ENCODE measurements around the gene MTFMT. TPM values are rescaled to one million over a fixed set of nuclear protein-coding genes. Genes with fewer than 3 reads are reported as not detected.
"Not testable (repeated sequence)": the region's sequence is repeated elsewhere in the genome, so short reads cannot be mapped to it uniquely, and the experiment has no call there.

Gene MTFMT
- total RNA-seq, 2 donors from 2014 or later = 8.6 to 9.1 TPM

DNA sequence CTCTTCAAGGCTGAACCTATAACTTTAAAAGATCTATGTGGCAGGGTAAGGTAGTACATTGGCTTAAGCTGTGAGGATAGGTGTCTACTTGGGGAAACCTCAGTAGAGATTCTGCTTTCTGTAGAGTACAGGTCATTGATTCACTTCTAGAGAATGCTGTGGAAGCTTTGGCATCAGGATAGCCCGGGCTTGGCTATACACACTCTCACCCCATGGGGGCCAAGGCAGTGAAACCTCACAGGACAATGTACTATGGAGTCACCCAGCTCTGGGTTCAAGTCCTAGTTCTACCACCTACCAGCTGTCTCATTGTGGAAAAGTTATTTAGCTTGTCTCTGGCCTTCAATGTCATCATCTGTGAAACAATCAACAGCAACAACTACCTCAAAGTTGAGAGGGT lies 9.0 kb downstream of the MTFMT start:
- DNase-seq (no peak), ATAC-seq (no peak)
- H3K4me3 Mint-ChIP-seq = no peak overlapping the region
- H3K27ac Mint-ChIP-seq = no peak overlapping the region
- H3K36me3 Mint-ChIP-seq (ENCODE audit: low read depth) = peaks cover 15% of the 10 kb centered on the region
- no peaks in the 10 kb centered on the region for H3K9me3 ChIP-seq (ENCODE audit: control insufficient read depth, low read length, poor library complexity, severe bottlenecking)
- H3K27me3 Mint-ChIP-seq = no peaks in the 10 kb centered on the region
- H3K4me1 Mint-ChIP-seq = peaks cover 7% of the 10 kb centered on the region

DNA sequence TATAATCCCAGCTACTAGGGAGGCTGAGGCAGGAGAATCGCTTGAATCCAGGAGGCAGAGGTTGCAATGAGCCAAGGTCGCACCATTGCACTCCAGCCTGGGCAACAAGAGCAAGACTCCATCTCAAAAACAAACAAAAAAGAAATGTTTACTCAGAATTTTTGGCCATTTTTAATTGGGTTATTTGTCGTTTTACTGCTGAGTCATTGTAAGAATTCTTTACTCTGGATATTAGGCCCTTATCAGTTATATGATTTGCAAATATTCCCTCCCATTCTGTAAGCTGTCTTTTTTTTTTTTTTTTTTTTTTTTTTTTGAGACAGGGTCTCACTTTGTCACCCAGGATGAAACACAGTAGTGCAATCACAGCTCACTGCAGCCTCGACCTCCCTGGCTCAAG lies 18.2 kb downstream of the MTFMT start:
- DNase-seq; ATAC-seq; H3K36me3 Mint-ChIP-seq (ENCODE audit: low read depth); H3K27me3 Mint-ChIP-seq; H3K4me3 Mint-ChIP-seq; H3K27ac Mint-ChIP-seq; H3K9me3 ChIP-seq (ENCODE audit: control insufficient read depth, low read length, poor library complexity, severe bottlenecking): not testable (repeated sequence)
- H3K4me1 Mint-ChIP-seq = peaks cover 12% of the 10 kb centered on the region

DNA sequence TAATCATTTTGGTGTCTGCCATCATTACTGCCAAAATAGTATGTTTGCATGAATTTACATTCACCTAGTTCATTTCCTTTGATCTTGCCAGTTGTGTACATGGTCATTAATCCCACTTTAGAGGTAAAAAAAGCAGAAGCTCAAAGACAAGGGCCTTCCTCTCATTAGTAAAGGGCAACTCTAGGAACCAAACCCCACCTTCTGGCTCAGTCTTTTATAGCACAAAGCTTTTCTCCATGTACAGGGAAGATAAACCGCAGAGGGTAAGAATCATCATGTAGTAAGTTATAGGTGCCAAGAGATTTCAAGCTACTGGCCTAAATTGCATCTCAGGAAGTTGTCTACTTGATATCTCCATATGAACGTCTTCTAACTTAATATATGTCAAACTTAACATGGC lies 20.5 kb downstream of the MTFMT start:
- no peak for DNase-seq

DNA sequence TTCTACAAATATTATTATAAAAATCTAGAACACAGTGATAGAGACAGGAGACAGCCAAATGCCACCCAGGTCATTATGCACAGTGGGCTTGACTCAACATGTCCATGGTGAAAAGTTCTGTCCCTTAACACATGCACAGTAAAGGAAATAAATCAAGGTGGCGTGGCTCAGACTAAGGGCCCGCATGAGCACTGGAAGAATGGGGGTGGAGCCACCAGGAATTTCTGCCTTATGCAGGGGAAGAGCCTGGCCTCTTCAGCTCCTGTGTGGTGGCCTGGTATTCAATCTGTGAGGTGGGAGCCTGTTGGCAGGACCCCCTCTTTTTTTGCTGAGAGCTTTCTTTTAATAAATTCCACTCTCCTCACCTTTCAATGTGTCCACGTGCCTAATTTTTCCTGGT lies 22.6 kb downstream of the MTFMT start:
- ATAC-seq (no peak), DNase-seq (no peak)
- H3K4me3 Mint-ChIP-seq = no peak overlapping the region
- peaks cover 3% of the 10 kb centered on the region for H3K36me3 Mint-ChIP-seq (ENCODE audit: low read depth)
- no peak overlapping the region for H3K27ac Mint-ChIP-seq
- peaks cover 13% of the 10 kb centered on the region for H3K4me1 Mint-ChIP-seq
- H3K9me3 ChIP-seq (ENCODE audit: control insufficient read depth, low read length, poor library complexity, severe bottlenecking) = no peaks in the 10 kb centered on the region
- no peaks in the 10 kb centered on the region for H3K27me3 Mint-ChIP-seq

More for the DNA sequence above, 20.5 kb downstream of the MTFMT start:
- ATAC-seq = no peak
- peaks cover 13% of the 10 kb centered on the region for H3K4me1 Mint-ChIP-seq
- H3K4me3 Mint-ChIP-seq = no peak overlapping the region
- H3K27ac Mint-ChIP-seq = peak overlapping the region; percentile 29
- no peaks in the 10 kb centered on the region for H3K9me3 ChIP-seq (ENCODE audit: control insufficient read depth, low read length, poor library complexity, severe bottlenecking)
- peaks cover 7% of the 10 kb centered on the region for H3K36me3 Mint-ChIP-seq (ENCODE audit: low read depth)
- no peaks in the 10 kb centered on the region for H3K27me3 Mint-ChIP-seq

DNA sequence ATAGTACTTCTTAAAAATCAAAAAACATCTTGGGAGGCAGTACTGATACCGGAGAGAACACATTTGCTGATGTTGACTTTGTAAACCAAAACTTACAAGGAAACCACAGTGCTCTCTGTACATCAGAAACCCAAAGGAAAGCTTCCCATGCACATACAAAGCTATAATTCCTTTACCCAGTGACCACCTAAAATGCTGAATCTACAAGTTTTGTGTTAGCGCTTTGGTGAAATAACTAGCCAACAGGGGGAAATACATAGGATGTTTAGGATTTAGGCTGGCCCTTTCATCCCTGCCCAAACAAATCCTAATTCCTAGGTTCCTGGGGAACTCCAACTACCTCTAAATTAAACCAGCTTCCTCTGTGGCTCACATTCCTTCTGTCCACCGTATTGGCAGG lies 24.4 kb downstream of the MTFMT start:
- H3K4me3 Mint-ChIP-seq = no peak overlapping the region
- H3K4me1 Mint-ChIP-seq = peaks cover 9% of the 10 kb centered on the region
- no peak overlapping the region for H3K27ac Mint-ChIP-seq
- DNase-seq (no peak), ATAC-seq (no peak)
- H3K36me3 Mint-ChIP-seq (ENCODE audit: low read depth) = peaks cover 2% of the 10 kb centered on the region
- no peaks in the 10 kb centered on the region for H3K9me3 ChIP-seq (ENCODE audit: control insufficient read depth, low read length, poor library complexity, severe bottlenecking)
- H3K27me3 Mint-ChIP-seq = no peaks in the 10 kb centered on the region

DNA sequence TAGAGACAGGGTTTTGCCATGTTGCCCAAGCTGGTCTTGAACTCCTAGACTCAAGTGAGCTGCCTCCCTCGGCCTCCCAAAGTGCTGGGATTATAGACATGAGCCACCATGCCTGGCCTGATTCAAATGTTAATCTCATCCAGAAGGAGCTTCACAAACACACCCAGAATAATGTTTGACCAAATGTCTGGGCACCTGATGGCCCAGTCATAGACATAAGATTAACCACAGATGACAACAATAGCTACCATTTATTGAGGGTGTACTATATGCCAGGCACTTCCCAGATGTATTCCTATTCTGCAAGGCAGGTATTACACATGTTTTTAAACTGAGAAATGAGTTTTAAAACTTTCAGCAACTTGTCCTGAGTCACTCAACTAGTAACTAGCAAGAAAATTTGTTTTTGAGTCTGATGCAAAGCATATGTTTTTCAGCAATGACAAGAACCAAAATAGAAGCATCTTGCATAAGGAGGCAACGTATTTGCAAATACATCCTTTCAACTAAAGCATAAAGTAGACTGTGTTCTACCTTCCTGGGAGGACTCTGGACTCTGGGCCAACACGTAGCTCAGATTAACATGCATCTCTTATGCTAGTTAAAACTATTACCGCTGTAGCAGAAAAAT lies 31.6 kb downstream of the MTFMT start:
- Mint-ChIP-seq H3K36me3 (ENCODE audit: low read depth) (no peaks in the 10 kb centered on the region), H3K27me3 (no peaks in the 10 kb centered on the region), H3K4me3 (no peak overlapping the region), H3K4me1 (peaks cover 3% of the 10 kb centered on the region), H3K27ac (no peak overlapping the region)
- H3K9me3 ChIP-seq (ENCODE audit: control insufficient read depth, low read length, poor library complexity, severe bottlenecking) = no peaks in the 10 kb centered on the region
- DNase-seq = no peak
- no peak for ATAC-seq

DNA sequence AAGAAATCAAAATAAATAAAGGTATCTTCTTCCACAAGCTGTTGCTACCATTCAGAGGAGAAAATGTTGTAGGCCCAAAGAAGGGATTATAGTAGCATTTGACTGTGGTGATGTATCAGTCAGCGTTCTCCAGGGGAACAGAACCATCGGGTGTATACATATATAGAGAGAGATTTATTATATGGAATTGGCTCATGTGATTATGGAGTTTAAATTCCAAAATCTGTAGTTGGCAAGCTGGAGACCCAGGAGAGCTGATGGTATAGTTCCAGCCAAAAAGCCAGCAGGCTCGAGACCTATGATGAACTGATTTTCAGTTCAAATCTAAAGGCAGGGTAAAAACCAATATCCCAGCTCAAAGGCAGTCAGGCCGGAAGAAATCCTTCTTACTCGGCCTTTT lies 32.4 kb downstream of the MTFMT start:
- Mint-ChIP-seq H3K36me3 (ENCODE audit: low read depth) (no peaks in the 10 kb centered on the region), H3K4me1 (peaks cover 4% of the 10 kb centered on the region), H3K27ac (no peak overlapping the region), H3K4me3 (no peak overlapping the region), H3K27me3 (no peaks in the 10 kb centered on the region)
- DNase-seq (no peak), ATAC-seq (no peak)
- H3K9me3 ChIP-seq (ENCODE audit: control insufficient read depth, low read length, poor library complexity, severe bottlenecking) = no peaks in the 10 kb centered on the region

DNA sequence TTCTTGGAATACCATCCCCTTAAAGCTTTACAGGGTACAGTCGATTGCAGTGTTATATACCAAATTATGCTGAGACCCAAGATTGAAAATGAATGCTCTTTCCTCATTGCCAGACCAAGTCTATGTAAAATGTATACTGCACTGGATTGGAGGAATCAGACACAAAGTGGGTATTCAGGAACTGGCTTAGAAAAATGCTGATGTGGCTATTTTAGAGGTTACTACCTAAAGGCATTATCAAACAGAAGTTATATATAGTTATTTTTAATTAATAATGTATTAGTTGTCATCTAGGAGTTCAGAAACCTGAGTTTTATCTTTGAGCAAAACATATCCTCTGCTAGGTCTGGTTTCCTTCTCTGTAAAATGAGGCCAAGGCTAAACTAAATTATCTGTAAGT lies 36.1 kb downstream of the MTFMT start:
- Mint-ChIP-seq H3K4me3 (peak overlapping the region; percentile 39), H3K36me3 (ENCODE audit: low read depth) (no peaks in the 10 kb centered on the region), H3K4me1 (peaks cover 19% of the 10 kb centered on the region), H3K27ac (no peak overlapping the region), H3K27me3 (no peaks in the 10 kb centered on the region)
- DNase-seq (no peak), ATAC-seq (no peak)
- no peaks in the 10 kb centered on the region for H3K9me3 ChIP-seq (ENCODE audit: control insufficient read depth, low read length, poor library complexity, severe bottlenecking)

DNA sequence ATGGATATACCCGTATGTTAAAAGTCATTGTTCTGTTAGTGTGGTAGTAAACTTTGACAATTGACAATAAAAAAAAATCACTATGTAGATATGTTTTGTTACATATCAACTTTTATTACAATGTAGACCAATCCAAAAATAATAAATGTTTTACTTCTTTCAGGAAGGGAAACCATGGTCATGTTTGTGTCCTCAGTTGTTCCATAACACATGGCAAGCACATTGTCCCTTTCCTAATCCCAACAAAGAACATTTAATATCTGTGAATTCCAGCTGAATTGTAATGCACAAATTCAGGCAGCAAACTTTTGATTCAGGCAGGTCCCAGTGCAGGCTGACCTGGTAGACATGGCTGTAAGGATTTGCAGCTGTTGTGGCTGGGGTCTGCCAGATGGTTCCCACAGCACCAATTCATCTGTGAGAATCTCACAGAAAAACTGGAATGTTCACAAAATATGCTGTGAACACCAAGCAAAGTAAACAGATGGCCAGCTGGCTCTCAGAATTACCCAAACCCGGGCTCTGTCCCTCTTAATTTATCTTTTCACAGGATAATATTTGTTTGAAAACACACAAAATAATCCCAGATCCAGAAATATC lies 37.8 kb downstream of the MTFMT start:
- no peak overlapping the region for H3K4me3 Mint-ChIP-seq
- no peak overlapping the region for H3K27ac Mint-ChIP-seq
- no peak for DNase-seq
- H3K27me3 Mint-ChIP-seq = no peaks in the 10 kb centered on the region
- no peaks in the 10 kb centered on the region for H3K36me3 Mint-ChIP-seq (ENCODE audit: low read depth)
- no peaks in the 10 kb centered on the region for H3K9me3 ChIP-seq (ENCODE audit: control insufficient read depth, low read length, poor library complexity, severe bottlenecking)
- no peak for ATAC-seq
- H3K4me1 Mint-ChIP-seq = peaks cover 27% of the 10 kb centered on the region

DNA sequence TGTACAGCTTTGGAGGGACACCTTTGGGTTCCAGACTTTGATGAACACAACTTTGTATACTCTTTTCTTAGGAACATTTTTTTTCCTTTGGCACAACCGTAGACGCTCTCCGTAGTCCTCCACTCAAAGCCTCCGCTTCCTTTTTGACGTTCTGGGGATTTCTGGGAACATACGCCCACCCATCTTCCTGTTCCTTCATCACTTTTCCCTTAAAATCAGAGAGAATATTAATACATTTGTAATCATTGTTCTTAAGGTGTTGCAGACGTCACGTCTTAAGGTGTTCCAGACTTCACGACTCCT lies 39.3 kb downstream of the MTFMT start:
- H3K9me3 ChIP-seq (ENCODE audit: control insufficient read depth, low read length, poor library complexity, severe bottlenecking) = no peaks in the 10 kb centered on the region
- Mint-ChIP-seq H3K4me3 (peak overlapping the region; percentile 99), H3K4me1 (peaks cover 31% of the 10 kb centered on the region), H3K27me3 (no peaks in the 10 kb centered on the region), H3K36me3 (ENCODE audit: low read depth) (no peaks in the 10 kb centered on the region), H3K27ac (peak overlapping the region; percentile 95)
- ATAC-seq = no peak
- no peak for DNase-seq

DNA sequence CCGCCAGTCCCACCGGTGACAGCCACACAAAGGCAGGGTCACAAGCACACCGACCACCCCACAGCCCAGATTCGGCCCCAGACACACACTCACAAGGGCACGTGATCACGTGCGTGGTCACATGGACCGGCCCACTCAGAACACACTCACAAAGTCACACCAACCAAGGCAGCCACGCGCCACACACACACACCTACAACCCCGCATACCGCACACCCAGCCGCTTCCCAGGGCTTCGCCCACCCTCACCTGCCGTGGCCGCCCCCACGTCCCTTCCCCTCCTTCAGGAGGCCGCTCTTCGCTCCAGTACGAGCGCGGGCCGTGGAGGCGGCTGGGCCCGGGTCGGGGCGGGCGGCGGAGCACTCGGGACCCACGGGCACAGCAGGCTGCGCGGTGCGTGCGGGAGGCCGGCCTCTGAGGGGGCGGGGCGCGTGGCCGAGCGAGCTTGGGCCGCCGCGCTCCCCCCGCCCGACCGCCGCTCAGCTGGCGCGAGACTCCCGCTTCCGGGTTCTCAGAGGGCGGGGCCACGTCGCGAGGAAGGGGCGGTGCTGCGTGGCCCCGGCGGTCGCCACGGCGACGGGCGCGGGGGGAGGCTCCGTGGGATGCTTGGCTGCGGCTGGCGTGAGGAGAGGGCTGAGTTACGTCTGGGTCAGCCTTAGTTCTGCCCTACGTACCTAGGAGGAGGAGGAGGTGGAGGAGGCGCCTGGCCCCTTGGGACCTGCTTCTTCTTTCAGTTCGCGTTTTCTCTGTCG lies 39.8 kb downstream of the MTFMT start, which contains the start of gene SPG21:
TSS of gene SPG21 (minus strand) at position 499 of the 752 bp plus-strand sequence. CDS start 6,345 bp downstream, outside the sequence.
- no peaks in the 10 kb centered on the region for H3K9me3 ChIP-seq (ENCODE audit: control insufficient read depth, low read length, poor library complexity, severe bottlenecking)
- ATAC-seq = peak; percentile 92
- H3K4me1 Mint-ChIP-seq = peaks cover 31% of the 10 kb centered on the region
- peak within 1 kb of the TSS; percentile 99 for H3K4me3 Mint-ChIP-seq
- DNase-seq = peak; percentile 87 to 91 (median 88)
- peak within 1 kb of the TSS; percentile 95 for H3K27ac Mint-ChIP-seq
- no peaks in the 10 kb centered on the region for H3K27me3 Mint-ChIP-seq
- no peaks in the 10 kb centered on the region for H3K36me3 Mint-ChIP-seq (ENCODE audit: low read depth)

DNA sequence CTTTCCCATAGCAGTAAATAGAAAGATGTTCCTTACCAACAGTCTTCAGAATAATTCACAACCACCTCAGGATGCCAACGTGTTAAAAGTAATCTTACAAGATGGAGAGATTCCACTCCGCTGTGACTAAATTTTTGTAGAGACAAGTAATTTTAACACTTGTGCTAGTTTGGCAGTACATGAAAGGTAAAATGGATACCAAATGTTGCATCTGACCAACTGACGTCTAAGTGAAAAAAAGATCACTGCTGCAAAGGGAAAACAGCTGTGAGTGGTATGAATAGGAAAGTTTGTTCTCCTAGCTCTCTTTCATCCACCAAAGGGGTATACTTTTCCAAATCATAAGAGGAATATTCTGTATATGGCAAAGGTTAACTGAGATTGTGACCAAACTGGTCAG lies 42.3 kb downstream of the MTFMT start:
- H3K9me3 ChIP-seq (ENCODE audit: control insufficient read depth, low read length, poor library complexity, severe bottlenecking) = no peaks in the 10 kb centered on the region
- DNase-seq (no peak), ATAC-seq (no peak)
- H3K27me3 Mint-ChIP-seq = no peaks in the 10 kb centered on the region
- peak overlapping the region; percentile 62 for H3K27ac Mint-ChIP-seq
- no peak overlapping the region for H3K4me3 Mint-ChIP-seq
- H3K36me3 Mint-ChIP-seq (ENCODE audit: low read depth) = no peaks in the 10 kb centered on the region
- peaks cover 30% of the 10 kb centered on the region for H3K4me1 Mint-ChIP-seq

DNA sequence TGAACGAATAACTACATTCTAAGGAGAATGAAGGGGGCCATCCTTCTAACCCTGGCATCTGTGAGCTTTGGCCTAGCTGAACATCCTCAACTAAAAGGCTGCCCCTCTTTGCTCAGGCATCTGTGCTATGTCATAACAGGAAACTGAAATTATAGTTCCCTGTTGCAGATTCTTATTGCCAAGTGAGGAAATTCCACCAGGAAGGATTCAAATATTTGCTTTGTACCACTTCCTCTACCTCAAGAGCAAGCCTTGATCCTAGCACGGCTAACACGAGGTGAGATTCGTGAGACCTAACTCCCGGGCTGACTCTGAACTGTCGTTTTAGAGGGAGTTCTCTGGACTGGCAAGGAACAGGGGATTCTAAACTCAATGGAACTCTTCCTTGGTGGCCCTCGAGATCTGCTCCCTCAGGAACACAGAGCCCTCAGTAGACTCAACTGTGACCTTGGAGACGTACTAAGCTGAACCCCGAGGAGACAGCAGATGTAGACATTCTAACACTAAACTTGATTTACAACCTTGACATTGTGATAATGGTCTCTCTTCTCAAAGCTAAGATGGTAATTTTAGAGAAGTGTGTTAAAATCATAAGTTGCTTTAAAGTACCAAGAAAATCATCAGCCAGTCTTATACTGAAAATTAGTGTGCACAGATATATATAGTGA lies 43.9 kb downstream of the MTFMT start:
- no peaks in the 10 kb centered on the region for H3K9me3 ChIP-seq (ENCODE audit: control insufficient read depth, low read length, poor library complexity, severe bottlenecking)
- H3K4me3 Mint-ChIP-seq = no peak overlapping the region
- no peak for ATAC-seq
- peaks cover 27% of the 10 kb centered on the region for H3K4me1 Mint-ChIP-seq
- no peak overlapping the region for H3K27ac Mint-ChIP-seq
- no peaks in the 10 kb centered on the region for H3K27me3 Mint-ChIP-seq
- no peak for DNase-seq
- H3K36me3 Mint-ChIP-seq (ENCODE audit: low read depth) = no peaks in the 10 kb centered on the region
